Right cardiac atrium (tissue), 5 donors: ENCODE measurements around the gene LRRC7. TPM values are rescaled to one million over a fixed set of nuclear protein-coding genes. Genes with fewer than 3 reads are reported as not detected.

Experiments
- ATAC-seq, 2 donors: fragments of 200-7000 bp; cut with Tn5 transposase; one replicate each; pipeline versions ENCODE4 v1.8.0 to v1.9.1; 2020; ENCODE audit warnings: moderate library complexity in 2 of 2, mild to moderate bottlenecking in 1 of 2
- DNase-seq, 3 donors: peaks; one replicate each; pipeline ENCODE4 v3.0.0-alpha.2; 2020
- H3K27ac ChIP-seq: one replicate; pipeline ENCODE4 v1.5.1; 2013; ENCODE audit warnings: mild to moderate bottlenecking, low read length, control low read depth, moderate library complexity
- H3K27me3 ChIP-seq: one replicate; pipeline ENCODE4 v1.6.1; 2013; ENCODE audit not compliant: control insufficient read depth, insufficient read depth
- H3K4me1 ChIP-seq: one replicate; pipeline ENCODE4 v1.6.1; 2013; ENCODE audit warnings: low read length; ENCODE audit not compliant: control insufficient read depth, insufficient read depth
- H3K4me3 ChIP-seq: one replicate; pipeline ENCODE4 v1.5.1; 2013; ENCODE audit warnings: low read length, control low read depth
- H3K9me3 ChIP-seq: one replicate; pipeline ENCODE4 v1.6.1; 2013; ENCODE audit warnings: low read length; ENCODE audit not compliant: control insufficient read depth
- WGBS: extraction: QIAGEN DNeasy Blood & Tissue Kit; methylation state at CpG from one replicate; pipeline ENCODE4 v1.1.7; 2013; 5-methylcytosine and 5-hydroxymethylcytosine counted together
- intact Hi-C, 4 donors: fragments of 100-400 bp; cut with DNase I; formaldehyde crosslinking; loops; one replicate each; pipeline versions ENCODE4 v1.11.0 to v1.14.0; 2022 to 2023
- polyA plus RNA-seq: library from polyadenylated mRNA; stranded (reverse); fragments of 200-250 nt; gene quantifications from one replicate; pipeline ENCODE4 v1.2.3, GENCODE V29; 2013
- total RNA-seq, 4 donors: library from RNA; stranded (reverse); fragmentation: NEBNext Ultra II Directional; extraction: Animal tissue kit (Norgen Biotek cat#: 25700); gene quantifications; one replicate each; pipeline ENCODE4 v1.2.1, GENCODE V29; 2021
- donor health status: healthy with polysubstance abuse.
- donor health status: DM: no; HTN: yes; CAD: no.
- donor health status: DM: no; HTN: no; CAD: no.
- donor health status: DM: no; HTN: yes; CAD: no; lungs with severe emphysema.
- donor health status: DM: yes; HTN: yes; CAD: no.

LRRC7 gene
- total and polyA plus RNA-seq, 5 donors, result 0.91 to 6.5 (median 3.4) TPM

GRCh38 chr1:69651656-69652055 lies 83.9 kb downstream of the LRRC7 start:
- no peaks in the 10 kb centered on the region for H3K27me3 ChIP-seq
- no peaks in the 10 kb centered on the region for H3K9me3 ChIP-seq
- WGBS, result 77% methylated on average over 1 of the region's 1 CpG

GRCh38 chr1:69657971-69658370 lies 90.2 kb downstream of the LRRC7 start:
- H3K9me3 ChIP-seq, result no peaks in the 10 kb centered on the region
- no peak overlapping the region for H3K27ac ChIP-seq
- no peaks in the 10 kb centered on the region for H3K4me1 ChIP-seq
- H3K27me3 ChIP-seq, result no peaks in the 10 kb centered on the region
- ATAC-seq, result no peak
- intact Hi-C loops, result no loop called here
- H3K4me3 ChIP-seq, result no peak overlapping the region
- no peak for DNase-seq

More at GRCh38 chr1:69651656-69652055, 83.9 kb downstream of the LRRC7 start:
- Histone ChIP-seq H3K4me3 (no peak overlapping the region), H3K27ac (no peak overlapping the region), H3K4me1 (no peaks in the 10 kb centered on the region)
- intact Hi-C loops, result no loop called here
- no peak for ATAC-seq
- no peak for DNase-seq

- DNase-seq, result no peak
- WGBS, result 55% methylated on average over 1 of the region's 1 CpG
- Histone ChIP-seq H3K27me3 (no peaks in the 10 kb centered on the region), H3K9me3 (no peaks in the 10 kb centered on the region), H3K4me3 (no peak overlapping the region), H3K27ac (no peak overlapping the region), H3K4me1 (no peaks in the 10 kb centered on the region)
- intact Hi-C loops, result no loop called here
- ATAC-seq, result no peak
Measured at GRCh38 chr1:69661686-69662085, 94.0 kb downstream of the LRRC7 start.

GRCh38 chr1:69662321-69662720 lies 94.6 kb downstream of the LRRC7 start:
- no peak for ATAC-seq
- DNase-seq, result no peak
- Histone ChIP-seq H3K4me3 (no peak overlapping the region), H3K27me3 (no peaks in the 10 kb centered on the region), H3K4me1 (no peaks in the 10 kb centered on the region), H3K9me3 (no peaks in the 10 kb centered on the region), H3K27ac (no peak overlapping the region)
- intact Hi-C loops, result no loop called here
- 81% methylated on average over 2 of the region's 2 CpGs for WGBS

- DNase-seq (no peak), ATAC-seq (no peak)
- H3K9me3 ChIP-seq, result no peaks in the 10 kb centered on the region
- H3K27ac ChIP-seq, result no peak overlapping the region
- no peaks in the 10 kb centered on the region for H3K27me3 ChIP-seq
- peaks cover 2% of the 10 kb centered on the region for H3K4me1 ChIP-seq
- H3K4me3 ChIP-seq, result no peak overlapping the region
- intact Hi-C loops, result no loop called here
- WGBS, result 79% methylated on average over 7 of the region's 7 CpGs
Measured at GRCh38 chr1:69671363-69672010, 103.8 kb downstream of the LRRC7 start.

- no peak overlapping the region for H3K4me3 ChIP-seq
- H3K27ac ChIP-seq, result no peak overlapping the region
- no peaks in the 10 kb centered on the region for H3K27me3 ChIP-seq
- intact Hi-C loops, result no loop called here
- 56% methylated on average over 1 of the region's 1 CpG for WGBS
- peaks cover 2% of the 10 kb centered on the region for H3K4me1 ChIP-seq
- no peaks in the 10 kb centered on the region for H3K9me3 ChIP-seq
- no peak for ATAC-seq
- no peak for DNase-seq
Measured at GRCh38 chr1:69673321-69673720, 105.6 kb downstream of the LRRC7 start.

- WGBS, result 89% methylated on average over 2 of the region's 2 CpGs
- no peak for ATAC-seq
Measured at GRCh38 chr1:69679965-69680364, 112.2 kb downstream of the LRRC7 start.

GRCh38 chr1:69686367-69686984 lies 118.8 kb downstream of the LRRC7 start:
- intact Hi-C loops, result no loop called here
- no peak for ATAC-seq
- Histone ChIP-seq H3K9me3 (no peaks in the 10 kb centered on the region), H3K4me3 (no peak overlapping the region), H3K27ac (no peak overlapping the region), H3K4me1 (no peaks in the 10 kb centered on the region), H3K27me3 (no peaks in the 10 kb centered on the region)
- DNase-seq, result no peak
- WGBS, result 95% methylated on average over 1 of the region's 1 CpG

More at GRCh38 chr1:69679965-69680364, 112.2 kb downstream of the LRRC7 start:
- intact Hi-C loops, result no loop called here
- H3K4me1 ChIP-seq, result no peaks in the 10 kb centered on the region
- H3K27me3 ChIP-seq, result no peaks in the 10 kb centered on the region
- no peak overlapping the region for H3K27ac ChIP-seq
- no peak overlapping the region for H3K4me3 ChIP-seq
- DNase-seq, result no peak
- H3K9me3 ChIP-seq, result no peaks in the 10 kb centered on the region

GRCh38 chr1:69688193-69688592 lies 120.5 kb downstream of the LRRC7 start:
- no peak for ATAC-seq

GRCh38 chr1:69691179-69691578 lies 123.5 kb downstream of the LRRC7 start:
- Histone ChIP-seq H3K4me3 (no peak overlapping the region), H3K9me3 (no peaks in the 10 kb centered on the region), H3K4me1 (no peaks in the 10 kb centered on the region), H3K27me3 (no peaks in the 10 kb centered on the region), H3K27ac (no peak overlapping the region)
- no peak for DNase-seq
- ATAC-seq, result no peak
- intact Hi-C loops, result no loop called here
- 56% methylated on average over 3 of the region's 3 CpGs for WGBS

More at GRCh38 chr1:69688193-69688592, 120.5 kb downstream of the LRRC7 start:
- no peak overlapping the region for H3K4me3 ChIP-seq
- no peaks in the 10 kb centered on the region for H3K27me3 ChIP-seq
- intact Hi-C loops, result no loop called here
- no peak overlapping the region for H3K27ac ChIP-seq
- no peak for DNase-seq
- H3K4me1 ChIP-seq, result no peaks in the 10 kb centered on the region
- no peaks in the 10 kb centered on the region for H3K9me3 ChIP-seq
- WGBS, result 74% methylated on average over 2 of the region's 2 CpGs

GRCh38 chr1:69693921-69694675 lies 126.4 kb downstream of the LRRC7 start:
- H3K4me1 ChIP-seq, result no peaks in the 10 kb centered on the region
- ATAC-seq (no peak), DNase-seq (no peak)
- H3K27ac ChIP-seq, result no peak overlapping the region
- no peak overlapping the region for H3K4me3 ChIP-seq
- no peaks in the 10 kb centered on the region for H3K9me3 ChIP-seq
- H3K27me3 ChIP-seq, result no peaks in the 10 kb centered on the region
- intact Hi-C loops, result no loop called here
